Measurements from ENCODE around the gene WIPF3.

GRCh38 chr7:29951206-29951605 is 144.9 kb downstream of the WIPF3 start:
- TF ChIP-seq CTCF (IDR thresholded peaks at IDR 0.05) (no peak), EZH2 (IDR thresholded peaks at IDR 0.05; ENCODE audit: borderline replicate concordance, insufficient read depth, low read depth, low read length, poor library complexity, severe bottlenecking) (no peak)
